GM23338 (cell line): ENCODE data around the gene SCAF8. TPM values are rescaled to one million over a fixed set of nuclear protein-coding genes. Genes with fewer than 3 reads are reported as not detected.
A peak's percentile ranks its signal among the peaks of the same experiment; 100 is the strongest.

ENCODE experiments used
- ATAC-seq: fragments of 200-7000 bp; cut with Tn5 transposase; 3 replicates; pipeline ENCODE4 v1.9.1; 2020
- DNase-seq: peaks from one replicate; pipeline ENCODE4 v3.0.0-alpha.2; 2015; ENCODE audit warnings: low spot score
- H2AFZ ChIP-seq: fragments of 200-600 bp; sonication (generic); 2 replicates; pipeline ENCODE4 v1.8.0; 2016; ENCODE audit warnings: antibody characterized with exemption, mild to moderate bottlenecking, moderate library complexity
- H3F3A ChIP-seq: fragments of 200-600 bp; sonication (generic); replicated peaks from 2 replicates; pipeline ENCODE4 v1.8.0; 2017; ENCODE audit warnings: antibody characterized with exemption, mixed run types, low read depth
- H3K27ac ChIP-seq: fragments of 200-600 bp; sonication (generic); 2 replicates; pipeline ENCODE4 v1.6.1; 2016; ENCODE audit warnings: low read depth
- H3K27me3 ChIP-seq: fragments of 200-600 bp; sonication (generic); 2 replicates; pipeline ENCODE4 v1.8.0; 2016; ENCODE audit warnings: mild to moderate bottlenecking, mixed run types, moderate library complexity; ENCODE audit not compliant: insufficient read depth
- H3K36me3 ChIP-seq: fragments of 200-600 bp; sonication (generic); 2 replicates; pipeline ENCODE4 v1.8.0; 2016; ENCODE audit warnings: mild to moderate bottlenecking; ENCODE audit not compliant: insufficient read depth
- H3K4me1 ChIP-seq: fragments of 200-600 bp; sonication (generic); 2 replicates; pipeline ENCODE4 v1.8.0; 2016; ENCODE audit warnings: mild to moderate bottlenecking, moderate library complexity; ENCODE audit not compliant: insufficient read depth
- H3K4me2 ChIP-seq: fragments of 200-600 bp; sonication (generic); 2 replicates; pipeline ENCODE4 v1.7.1; 2017; ENCODE audit warnings: mixed run types
- H3K4me3 ChIP-seq: fragments of 200-600 bp; sonication (generic); 2 replicates; pipeline ENCODE4 v1.6.1; 2016; ENCODE audit warnings: mixed run types
- H3K79me2 ChIP-seq: fragments of 200-600 bp; sonication (generic); replicated peaks from 2 replicates; pipeline ENCODE4 v1.8.0; 2017; ENCODE audit warnings: mild to moderate bottlenecking; ENCODE audit not compliant: insufficient read depth
- H3K9me2 ChIP-seq: fragments of 200-600 bp; sonication (generic); 2 replicates; pipeline ENCODE4 v1.8.0; 2017; ENCODE audit not compliant: insufficient read depth
- H4K20me1 ChIP-seq: fragments of 200-600 bp; sonication (generic); replicated peaks from 2 replicates; pipeline ENCODE4 v1.8.0; 2017; ENCODE audit warnings: mild to moderate bottlenecking; ENCODE audit not compliant: insufficient read depth
- H3K27ac Mint-ChIP-seq: 2 replicates; pipeline ENCODE4 v1.8.0; 2020; ENCODE audit warnings: inconsistent platforms, mild to moderate bottlenecking, moderate library complexity, mixed read lengths
- H3K27me3 Mint-ChIP-seq: 3 replicates; pipeline ENCODE4 v1.8.0; 2022; ENCODE audit warnings: low read depth, mild to moderate bottlenecking, moderate library complexity, mixed read lengths, inconsistent platforms; ENCODE audit not compliant: insufficient read depth, poor library complexity
- H3K36me3 Mint-ChIP-seq: 3 replicates; pipeline ENCODE4 v1.8.0; 2021; ENCODE audit warnings: low read depth, mild to moderate bottlenecking, inconsistent platforms, moderate library complexity, mixed read lengths
- H3K4me1 Mint-ChIP-seq: 3 replicates; pipeline ENCODE4 v1.8.0; 2020; ENCODE audit warnings: mild to moderate bottlenecking, inconsistent platforms, mixed read lengths
- H3K4me3 Mint-ChIP-seq: 3 replicates; pipeline ENCODE4 v1.8.0; 2021; ENCODE audit warnings: moderate library complexity, mild to moderate bottlenecking, inconsistent platforms, mixed read lengths
- H3K9me3 Mint-ChIP-seq: 3 replicates; pipeline ENCODE4 v1.8.0; 2020; ENCODE audit warnings: moderate library complexity, mild to moderate bottlenecking, inconsistent platforms, mixed read lengths
- CREB1 ChIP-seq: fragments of 250-450 bp; sonication (Bioruptor Pico); IDR thresholded peaks from 2 replicates; pipeline ENCODE4 v1.5.0; 2020; ENCODE audit warnings: low read depth, mild to moderate bottlenecking, moderate library complexity
- CTCF ChIP-seq, 2 experiments: fragments of 200-600 bp in 1 of 2; sonication (generic) in 1 of 2; conservative IDR thresholded peaks; 2 replicates each; pipeline versions ENCODE4 v1.5.1 to v1.6.1; 2016 to 2017; ENCODE audit warnings: antibody characterized with exemption in 2 of 2, low read depth in 2 of 2, mild to moderate bottlenecking in 2 of 2, moderate library complexity in 1 of 2
- EZH2 ChIP-seq: fragments of 200-600 bp; sonication (generic); IDR thresholded peaks from one replicate; pipeline ENCODE4 v1.8.0; 2017; ENCODE audit warnings: antibody characterized with exemption, mild to moderate bottlenecking, low read depth; ENCODE audit not compliant: unreplicated experiment
- EZH2phosphoT487 ChIP-seq: fragments of 200-600 bp; sonication (generic); IDR thresholded peaks from one replicate; pipeline ENCODE4 v1.8.1; 2018; ENCODE audit warnings: antibody characterized with exemption; ENCODE audit not compliant: unreplicated experiment
- JUNB ChIP-seq: IDR thresholded peaks from one replicate; pipeline ENCODE4 v1.6.1; 2016; ENCODE audit warnings: antibody characterized with exemption; ENCODE audit not compliant: unreplicated experiment
- NANOG ChIP-seq: IDR thresholded peaks from 2 replicates; pipeline ENCODE4 v1.6.1; 2016; ENCODE audit warnings: antibody characterized with exemption, borderline replicate concordance
- POLR2AphosphoS5 ChIP-seq: IDR thresholded peaks from 2 replicates; pipeline ENCODE4 v1.6.1; 2016; ENCODE audit warnings: antibody characterized with exemption, low read depth
- STAT1 ChIP-seq: IDR thresholded peaks from one replicate; pipeline ENCODE4 v1.6.1; 2016; ENCODE audit warnings: antibody characterized with exemption; ENCODE audit not compliant: unreplicated experiment
- ZNF114 ChIP-seq: fragments of 250-450 bp; sonication (Bioruptor Pico); IDR thresholded peaks from 2 replicates; pipeline ENCODE4 v1.5.0; 2020; ENCODE audit warnings: mild to moderate bottlenecking, moderate library complexity
- ZNF331 ChIP-seq: fragments of 250-450 bp; sonication (Bioruptor Pico); IDR thresholded peaks from 2 replicates; pipeline ENCODE4 v1.5.0; 2020; ENCODE audit warnings: low read depth, mild to moderate bottlenecking, moderate library complexity
- ZNF462 ChIP-seq: fragments of 250-450 bp; sonication (Bioruptor Pico); IDR thresholded peaks from 2 replicates; pipeline ENCODE4 v1.5.0; 2020; ENCODE audit warnings: mild to moderate bottlenecking, moderate library complexity
- polyA plus RNA-seq: library from polyadenylated mRNA; unstranded; fragments of >200 nt; fragmentation: Nextera tagmentation; extraction: Ambion mirVana; gene quantifications from 2 replicates; pipeline ENCODE4 v1.2.1, GENCODE V29; 2016
- total RNA-seq: library from RNA; depleted of rRNA; stranded (reverse); fragments of >200 nt; shearing (Covaris generic); gene quantifications from 2 replicates; pipeline ENCODE4 v1.2.3, GENCODE V29; 2014
- TF ChIP-seq, protein P1 (sequence below): IDR thresholded peaks from one replicate; pipeline ENCODE4 v1.6.1; 2018; ENCODE audit warnings: antibody characterized with exemption; ENCODE audit not compliant: unreplicated experiment
- TF ChIP-seq, protein P2 (sequence below): IDR thresholded peaks from 2 replicates; pipeline ENCODE4 v1.6.1; 2016; ENCODE audit warnings: antibody characterized with exemption

Gene SCAF8
- total and polyA plus RNA-seq, 2 experiments from 2014 or later: 13.8 to 37.9 TPM

DNA sequence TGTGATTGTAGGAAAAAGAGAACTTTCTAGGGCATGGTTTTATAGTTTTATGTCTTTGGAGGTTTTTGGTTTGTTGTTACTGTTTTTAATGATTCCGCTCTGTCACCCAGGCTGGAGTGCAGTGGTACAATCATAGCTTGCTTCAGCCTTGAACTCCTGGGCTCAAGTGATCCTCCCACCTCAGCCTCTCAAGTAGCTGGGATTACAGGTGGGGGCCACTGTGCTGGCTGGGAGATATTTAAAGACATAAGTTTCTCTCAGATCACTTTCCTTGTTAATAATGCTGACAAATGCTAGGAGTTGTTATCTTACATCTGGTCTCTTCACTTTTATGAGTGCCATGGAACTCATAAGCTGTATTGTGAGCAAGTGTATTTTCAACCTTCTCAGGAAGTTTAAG lies 116.3 kb downstream of the SCAF8 start:
- H3K4me3 ChIP-seq: no peak overlapping the region
- no peak for ATAC-seq
- no peak for TF ChIP-seq NANOG
- no peak for TF ChIP-seq ZNF114
- TF ChIP-seq, protein P1, sequence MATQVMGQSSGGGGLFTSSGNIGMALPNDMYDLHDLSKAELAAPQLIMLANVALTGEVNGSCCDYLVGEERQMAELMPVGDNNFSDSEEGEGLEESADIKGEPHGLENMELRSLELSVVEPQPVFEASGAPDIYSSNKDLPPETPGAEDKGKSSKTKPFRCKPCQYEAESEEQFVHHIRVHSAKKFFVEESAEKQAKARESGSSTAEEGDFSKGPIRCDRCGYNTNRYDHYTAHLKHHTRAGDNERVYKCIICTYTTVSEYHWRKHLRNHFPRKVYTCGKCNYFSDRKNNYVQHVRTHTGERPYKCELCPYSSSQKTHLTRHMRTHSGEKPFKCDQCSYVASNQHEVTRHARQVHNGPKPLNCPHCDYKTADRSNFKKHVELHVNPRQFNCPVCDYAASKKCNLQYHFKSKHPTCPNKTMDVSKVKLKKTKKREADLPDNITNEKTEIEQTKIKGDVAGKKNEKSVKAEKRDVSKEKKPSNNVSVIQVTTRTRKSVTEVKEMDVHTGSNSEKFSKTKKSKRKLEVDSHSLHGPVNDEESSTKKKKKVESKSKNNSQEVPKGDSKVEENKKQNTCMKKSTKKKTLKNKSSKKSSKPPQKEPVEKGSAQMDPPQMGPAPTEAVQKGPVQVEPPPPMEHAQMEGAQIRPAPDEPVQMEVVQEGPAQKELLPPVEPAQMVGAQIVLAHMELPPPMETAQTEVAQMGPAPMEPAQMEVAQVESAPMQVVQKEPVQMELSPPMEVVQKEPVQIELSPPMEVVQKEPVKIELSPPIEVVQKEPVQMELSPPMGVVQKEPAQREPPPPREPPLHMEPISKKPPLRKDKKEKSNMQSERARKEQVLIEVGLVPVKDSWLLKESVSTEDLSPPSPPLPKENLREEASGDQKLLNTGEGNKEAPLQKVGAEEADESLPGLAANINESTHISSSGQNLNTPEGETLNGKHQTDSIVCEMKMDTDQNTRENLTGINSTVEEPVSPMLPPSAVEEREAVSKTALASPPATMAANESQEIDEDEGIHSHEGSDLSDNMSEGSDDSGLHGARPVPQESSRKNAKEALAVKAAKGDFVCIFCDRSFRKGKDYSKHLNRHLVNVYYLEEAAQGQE: no peak
- TF ChIP-seq POLR2AphosphoS5: no peak
- no peak for TF ChIP-seq ZNF331 (CRISPR knock-in tag)
- TF ChIP-seq, protein P2, sequence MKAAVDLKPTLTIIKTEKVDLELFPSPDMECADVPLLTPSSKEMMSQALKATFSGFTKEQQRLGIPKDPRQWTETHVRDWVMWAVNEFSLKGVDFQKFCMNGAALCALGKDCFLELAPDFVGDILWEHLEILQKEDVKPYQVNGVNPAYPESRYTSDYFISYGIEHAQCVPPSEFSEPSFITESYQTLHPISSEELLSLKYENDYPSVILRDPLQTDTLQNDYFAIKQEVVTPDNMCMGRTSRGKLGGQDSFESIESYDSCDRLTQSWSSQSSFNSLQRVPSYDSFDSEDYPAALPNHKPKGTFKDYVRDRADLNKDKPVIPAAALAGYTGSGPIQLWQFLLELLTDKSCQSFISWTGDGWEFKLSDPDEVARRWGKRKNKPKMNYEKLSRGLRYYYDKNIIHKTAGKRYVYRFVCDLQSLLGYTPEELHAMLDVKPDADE: no peak
- TF ChIP-seq CTCF (conservative IDR thresholded peaks at IDR 0.05; ENCODE audit: low read depth in 2 of 2): no peak
- TF ChIP-seq EZH2: no peak
- TF ChIP-seq EZH2phosphoT487: no peak
- TF ChIP-seq JUNB: no peak
- TF ChIP-seq CREB1: no peak
- no peak for TF ChIP-seq ZNF462 (CRISPR knock-in tag)
- no peak for TF ChIP-seq STAT1
- Mint-ChIP-seq H3K27me3 (peaks cover 4% of the 10 kb centered on the region), H3K4me3 (no peak overlapping the region), H3K27ac (peak overlapping the region; percentile 15; the same call in 1 of the 2 replicates), H3K9me3 (no peaks in the 10 kb centered on the region), H3K4me1 (peaks cover 15% of the 10 kb centered on the region; the same call in 2 of the 3 replicates), H3K36me3 (0 out of 3 replicates have a peak, but pooled peaks cover 4% of the 10 kb centered on the region)
- DNase-seq: no peak
- no peaks in the 10 kb centered on the region for H3K27me3 ChIP-seq
- no peaks in the 10 kb centered on the region for H3K36me3 ChIP-seq
- H3F3A ChIP-seq: no peaks in the 10 kb centered on the region
- no peaks in the 10 kb centered on the region for H3K9me2 ChIP-seq
- peaks cover 80% of the 10 kb centered on the region for H3K79me2 ChIP-seq
- H2AFZ ChIP-seq: no peak overlapping the region
- H3K4me1 ChIP-seq: peaks cover 5% of the 10 kb centered on the region; the same call in 1 of the 2 replicates
- no peak overlapping the region for H3K27ac ChIP-seq
- no peak overlapping the region for H3K4me2 ChIP-seq
- peaks cover 2% of the 10 kb centered on the region; the same call in 1 of the 2 replicates for H4K20me1 ChIP-seq
